H1 (cell line): Measurements from ENCODE around the gene MKRN1. TPM values are rescaled to one million over a fixed set of nuclear protein-coding genes. Genes with fewer than 3 reads are reported as not detected.

ENCODE experiments used
- CTCF ChIA-PET: fragments of 300-600 bp; sonication (Branson Sonifier 250); formaldehyde crosslinking; loops from one replicate; lab custom pipeline; 2021; ENCODE audit not compliant: partially characterized antibody; lab: Charles Lee
- POLR2A ChIA-PET: fragments of 300-600 bp; sonication (Branson Sonifier 250); formaldehyde crosslinking; loops from one replicate; lab custom pipeline; 2021; ENCODE audit warnings: inconsistent platforms; ENCODE audit not compliant: partially characterized antibody; lab: Charles Lee
- DNase-seq, 2 experiments: peaks; one replicate each; pipeline versions ENCODE4 v3.0.0 to v3.0.0-alpha.2; 2010 to 2022; ENCODE audit warnings: low spot score in 2 of 2, low read depth in 1 of 2, mixed read lengths in 1 of 2
- FAIRE-seq: peaks from 2 replicates; lab custom pipeline; 2011; peaks lifted over from hg19 to GRCh38; lab: Jason Lieb, UNC
- H2AFZ ChIP-seq: 2 replicates; pipeline ENCODE4 v1.8.1; 2012; ENCODE audit warnings: low read length, inconsistent platforms
- H2AK5ac ChIP-seq: 2 replicates; pipeline ENCODE4 v1.6.1; 2013; ENCODE audit warnings: low read depth, low read length
- H2BK120ac ChIP-seq: replicated peaks from 2 replicates; pipeline ENCODE3; 2013; ENCODE audit warnings: low read depth, low read length, inconsistent platforms
- H2BK12ac ChIP-seq: 2 replicates; pipeline ENCODE4 v1.6.1; 2013; ENCODE audit warnings: low read depth, low read length
- H2BK15ac ChIP-seq: 2 replicates; pipeline ENCODE4 v1.6.1; 2013; ENCODE audit warnings: low read length
- H2BK20ac ChIP-seq: 2 replicates; pipeline ENCODE4 v1.6.1; 2013; ENCODE audit warnings: low read length
- H2BK5ac ChIP-seq: 2 replicates; pipeline ENCODE4 v1.6.1; 2013; ENCODE audit warnings: low read depth, low read length
- H3K14ac ChIP-seq: 2 replicates; pipeline ENCODE4 v1.6.1; 2013; ENCODE audit warnings: inconsistent platforms; ENCODE audit not compliant: insufficient read length
- H3K18ac ChIP-seq: 2 replicates; pipeline ENCODE4 v1.6.1; 2013; ENCODE audit warnings: low read length; ENCODE audit errors: extremely low read depth
- H3K23ac ChIP-seq: 2 replicates; pipeline ENCODE4 v1.6.1; 2013; ENCODE audit warnings: inconsistent platforms; ENCODE audit not compliant: insufficient read length
- H3K23me2 ChIP-seq: 2 replicates; pipeline ENCODE4 v1.6.1; 2013; ENCODE audit warnings: low read depth, low read length
- H3K27ac ChIP-seq: 2 replicates; pipeline ENCODE4 v1.6.1; 2011; ENCODE audit warnings: low read depth, low read length, inconsistent platforms
- H3K27me3 ChIP-seq, 4 experiments: replicated peaks in 1 of 4; 1 replicate in 1 of 4; 2 replicates in 3 of 4; pipeline versions ENCODE4 v1.6.1 to v1.8.1; 2011 to 2013; ENCODE audit warnings: low read length in 3 of 4, mild to moderate bottlenecking in 3 of 4, inconsistent platforms in 2 of 4, mixed read lengths in 2 of 4, moderate library complexity in 1 of 4; ENCODE audit not compliant: control insufficient read depth in 3 of 4, insufficient read depth in 3 of 4; ENCODE audit errors: extremely low read depth in 1 of 4
- H3K36me3 ChIP-seq, 4 experiments: 2 replicates each; pipeline versions ENCODE4 v1.6.1 to v1.8.1; 2011 to 2013; ENCODE audit warnings: mild to moderate bottlenecking in 4 of 4, low read length in 3 of 4, moderate library complexity in 2 of 4, control low read depth in 1 of 4, inconsistent platforms in 1 of 4; ENCODE audit not compliant: insufficient read depth in 4 of 4, control insufficient read depth in 2 of 4
- H3K4ac ChIP-seq: replicated peaks from 2 replicates; pipeline ENCODE3; 2013; ENCODE audit warnings: low read length, low read depth, mixed read lengths, inconsistent platforms; ENCODE audit not compliant: insufficient read length
- H3K4me1 ChIP-seq, 4 experiments: replicated peaks in 1 of 4; 1 replicate in 1 of 4; 2 replicates in 3 of 4; pipeline versions ENCODE4 v1.6.1 to v1.8.1; 2011 to 2013; ENCODE audit warnings: low read length in 3 of 4, inconsistent platforms in 2 of 4, mixed read lengths in 1 of 4; ENCODE audit not compliant: insufficient read depth in 4 of 4, control insufficient read depth in 3 of 4
- H3K4me2 ChIP-seq, 2 experiments: 2 replicates each; pipeline versions ENCODE4 v1.6.1 to v1.8.1; 2011 to 2013; ENCODE audit warnings: low read depth in 2 of 2, low read length in 2 of 2, control low read depth in 1 of 2, inconsistent platforms in 1 of 2, mild to moderate bottlenecking in 1 of 2; ENCODE audit not compliant: insufficient read depth in 1 of 2
- H3K4me3 ChIP-seq, 4 experiments: fragments of 200-600, 300-600 bp in 1 of 4; sonication (generic), shearing (Covaris generic), sonication (Bioruptor Twin) in 1 of 4; 2 replicates each; pipeline versions ENCODE4 v1.5.1 to v1.8.1; 2011 to 2016; ENCODE audit warnings: low read length in 4 of 4, low read depth in 3 of 4, control low read depth in 2 of 4, inconsistent platforms in 2 of 4, mild to moderate bottlenecking in 2 of 4, mixed read lengths in 1 of 4, moderate library complexity in 1 of 4; ENCODE audit not compliant: insufficient read depth in 2 of 4; ENCODE audit errors: extremely low read depth in 1 of 4
- H3K56ac ChIP-seq: replicated peaks from 2 replicates; pipeline ENCODE3; 2013; ENCODE audit warnings: low read depth, mild to moderate bottlenecking, mixed read lengths, low read length, inconsistent platforms; ENCODE audit not compliant: insufficient read length
- H3K79me1 ChIP-seq: 2 replicates; pipeline ENCODE4 v1.6.1; 2013; ENCODE audit warnings: low read depth, low read length, control low read depth
- H3K79me2 ChIP-seq, 2 experiments: 2 replicates each; pipeline versions ENCODE4 v1.6.1 to v1.8.1; 2012 to 2013; ENCODE audit warnings: low read length in 2 of 2, mild to moderate bottlenecking in 2 of 2, inconsistent platforms in 1 of 2; ENCODE audit not compliant: insufficient read depth in 2 of 2, control insufficient read depth in 1 of 2
- H3K9ac ChIP-seq, 4 experiments: replicated peaks in 1 of 4; 1 replicate in 1 of 4; 2 replicates in 3 of 4; pipeline versions ENCODE4 v1.6.1 to v1.8.1; 2011 to 2013; ENCODE audit warnings: low read depth in 3 of 4, low read length in 3 of 4, control low read depth in 2 of 4, mild to moderate bottlenecking in 2 of 4, moderate library complexity in 2 of 4, inconsistent platforms in 1 of 4; ENCODE audit errors: extremely low read depth in 1 of 4
- H3K9me3 ChIP-seq, 2 experiments: 2 replicates each; pipeline versions ENCODE4 v1.6.1 to v1.8.1; 2012 to 2013; ENCODE audit warnings: mild to moderate bottlenecking in 2 of 2, moderate library complexity in 2 of 2, control low read depth in 1 of 2, inconsistent platforms in 1 of 2, low read depth in 1 of 2, low read length in 1 of 2, mixed read lengths in 1 of 2; ENCODE audit not compliant: insufficient read depth in 2 of 2
- H4K20me1 ChIP-seq, 2 experiments: replicated peaks in 1 of 2; 2 replicates each; pipeline versions ENCODE3 to v1.8.1; 2011 to 2013; ENCODE audit warnings: inconsistent platforms in 2 of 2, low read length in 2 of 2, mild to moderate bottlenecking in 1 of 2; ENCODE audit not compliant: insufficient read depth in 2 of 2, control insufficient read depth in 1 of 2
- H4K5ac ChIP-seq: 2 replicates; pipeline ENCODE4 v1.6.1; 2013; ENCODE audit warnings: low read length, low read depth, mixed read lengths, inconsistent platforms; ENCODE audit not compliant: insufficient read length
- H4K8ac ChIP-seq: 2 replicates; pipeline ENCODE4 v1.8.0; 2013; ENCODE audit warnings: mild to moderate bottlenecking, moderate library complexity, low read length, inconsistent platforms; ENCODE audit not compliant: insufficient read depth; ENCODE audit errors: extremely low read depth
- H4K91ac ChIP-seq: replicated peaks from 2 replicates; pipeline ENCODE3; 2013; ENCODE audit warnings: low read length, mixed read lengths, inconsistent platforms; ENCODE audit not compliant: insufficient read length
- NANOG ChIP-seq: IDR thresholded peaks from 2 replicates; pipeline ENCODE4 v1.6.1; 2011; ENCODE audit warnings: low read length, low read depth, mild to moderate bottlenecking, inconsistent platforms; ENCODE audit not compliant: insufficient read depth, poor library complexity, severe bottlenecking
- SIN3A ChIP-seq, 2 experiments: IDR thresholded peaks in 1 of 2; conservative IDR thresholded peaks in 1 of 2; 2 replicates each; pipeline ENCODE4 v1.6.1; 2011 to 2012; ENCODE audit warnings: low read length in 2 of 2, improper control_type of control experiment in 1 of 2, low read depth in 1 of 2, mild to moderate bottlenecking in 1 of 2
- WGBS, 2 experiments: shearing (Covaris generic) in 1 of 2; methylation state at CpG; one replicate each; pipeline versions ENCODE4 v1.1.6 to v1.1.7; 2013 to 2015; ENCODE audit warnings: low lambda C conversion rate in 2 of 2, mixed read lengths in 2 of 2, inconsistent platforms in 1 of 2, low coverage in 1 of 2, missing lambda C conversion rate in 1 of 2; ENCODE audit not compliant: insufficient replicate concordance in 2 of 2, insufficient coverage in 1 of 2, insufficient read length in 1 of 2; ENCODE audit errors: extremely low coverage in 1 of 2, missing lambda C conversion rate in 1 of 2; 5-methylcytosine and 5-hydroxymethylcytosine counted together
- polyA plus RNA-seq, 7 experiments: library from polyadenylated mRNA; depleted of rRNA in 3 of 7; stranded (reverse) in 5 of 7; unstranded in 2 of 7; fragments of >200 nt in 5 of 7; fragments of 200-250 nt in 2 of 7; gene quantifications; 1 replicate in 5 of 7; 2 replicates in 1 of 7; 4 replicates in 1 of 7; pipeline versions ENCODE4 v1.2.1 to v1.2.3, GENCODE V29; 2011 to 2013; ENCODE audit warnings: missing spikeins in 2 of 7, mixed read lengths in 2 of 7
- total RNA-seq: library from RNA; stranded (reverse); fragmentation: NEBNext Ultra II Directional; extraction: Animal tissue kit (Norgen Biotek cat#: 25700); gene quantifications from 2 replicates; pipeline ENCODE4 v1.2.1, GENCODE V29; 2021

MKRN1 gene
- total and polyA plus RNA-seq, 2 of the 8 experiments (the other 6 are each of a cell fraction or from before 2014, with no cell fraction given): 46.2 to 99.6 TPM

- Histone ChIP-seq H4K5ac (no peak overlapping the region), H4K20me1 (no peaks in the 10 kb centered on the region), H2AFZ (peak overlapping the region; percentile 88), H2BK20ac (no peak overlapping the region), H3K14ac (no peak overlapping the region), H3K23me2 (no peaks in the 10 kb centered on the region), H3K79me2 (no peaks in the 10 kb centered on the region), H3K4me1 (peaks cover 0 to 13% (median 2%) of the 10 kb centered on the region in 4 experiments; a peak in 4 of 7 replicates), H3K56ac (no peak overlapping the region), H3K4me2 (peak overlapping the region; percentile 73 to 78), H3K79me1 (no peaks in the 10 kb centered on the region), H3K36me3 (peaks cover 0 to 5% (median 1%) of the 10 kb centered on the region in 4 experiments; a peak in 2 of 8 replicates), H4K91ac (no peak overlapping the region), H3K23ac (no peak overlapping the region), H3K4me3 (peak overlapping the region in 3 of 4 experiments; percentile 62 to 69 (median 67); a peak in 6 of 8 replicates), H3K4ac (no peak overlapping the region), H3K18ac (no peak overlapping the region), H2BK120ac (no peak overlapping the region), H3K27ac (no peak overlapping the region), H2AK5ac (no peak overlapping the region), H2BK15ac (no peak overlapping the region; the same call in 1 of the 2 replicates), H2BK5ac (no peak overlapping the region), H2BK12ac (0 out of 2 replicates have a peak overlapping the region, but pooled peaks have one; percentile 52), H3K9ac (peak overlapping the region in 1 of 4 experiments; percentile 67; a peak in 1 of 7 replicates), H4K8ac (no peak overlapping the region), H3K27me3 (no peaks in the 10 kb centered on the region), H3K9me3 (no peaks in the 10 kb centered on the region)
- DNase-seq (no peak), FAIRE-seq (no peak)
- ChIA-PET CTCF (interaction anchor here (0.6 to 1.6 kb wide), 2 partner anchors 39 to 1291 kb away, joined by 3 to 7 read pairs; no protein-coding TSS in a partner anchor), POLR2A (interaction anchor here (0.9 to 2.1 kb wide), 3 partner anchors 15 to 45 kb away, joined by 4 to 10 read pairs (median 4); no protein-coding TSS in a partner anchor)
- 78% methylated on average over 3 of the region's 3 CpGs; no CpG with 5 or more reads in 1 of the 2 experiments for WGBS, 2 experiments
- TF ChIP-seq SIN3A (conservative IDR thresholded peaks at IDR 0.05 in 1 of 2, IDR thresholded peaks at IDR 0.05 in 1 of 2; ENCODE audit: low read depth in 1 of 2, low read length in 2 of 2): no peak
- TF ChIP-seq NANOG: no peak
Measured at GRCh38 chr7:140404565-140405065, 74.7 kb downstream of the MKRN1 start.
